SK-N-SH (cell line): ENCODE results near the gene ERC2. TPM values are rescaled to one million over a fixed set of nuclear protein-coding genes. Genes with fewer than 3 reads are reported as not detected.

Experiments
- CTCF ChIA-PET: fragments of 300-600, 350-600 bp; formaldehyde crosslinking; extraction: SDS; loops from one replicate; lab custom pipeline; 2021; lab: Yijun Ruan, JAX
- POLR2A ChIA-PET: fragments of 350-600 bp; sonication (Branson Sonifier 250); formaldehyde crosslinking; extraction: SDS; loops from one replicate; lab custom pipeline; 2020; ENCODE audit warnings: antibody characterized with exemption, inconsistent platforms; lab: Yijun Ruan, JAX
- DNase-seq: peaks from one replicate; pipeline ENCODE4 v3.0.0; 2012
- H2AFZ ChIP-seq: fragments of 200-600 bp; sonication (generic); 2 replicates; pipeline ENCODE4 v1.8.1; 2016; ENCODE audit warnings: antibody characterized with exemption, mild to moderate bottlenecking, low read depth
- H3F3A ChIP-seq: fragments of 200-600 bp; sonication (generic); replicated peaks from 2 replicates; pipeline ENCODE3; 2016; ENCODE audit warnings: antibody characterized with exemption, mild to moderate bottlenecking; ENCODE audit not compliant: insufficient read depth
- H3K27ac ChIP-seq, 2 experiments: fragments of 200-500 bp in 1 of 2; fragments of 200-600 bp in 1 of 2; sonication (Bioruptor generic) in 1 of 2; sonication (generic), shearing (Covaris generic) in 1 of 2; 2 replicates each; pipeline versions ENCODE4 v1.5.1 to v1.6.1; 2014 to 2016; ENCODE audit warnings: low read depth in 2 of 2, inconsistent platforms in 1 of 2, low read length in 1 of 2, mild to moderate bottlenecking in 1 of 2, mixed read lengths in 1 of 2
- H3K27me3 ChIP-seq: fragments of 200-600 bp; sonication (generic), shearing (Covaris generic); 2 replicates; pipeline ENCODE4 v1.6.1; 2016; ENCODE audit warnings: mixed run types; ENCODE audit not compliant: insufficient read depth
- H3K36me3 ChIP-seq, 2 experiments: fragments of 200-500 bp in 1 of 2; fragments of 200-600 bp in 1 of 2; sonication (Bioruptor generic) in 1 of 2; sonication (generic) in 1 of 2; replicated peaks in 1 of 2; 2 replicates each; pipeline versions ENCODE3 to v1.5.1; 2014 to 2016; ENCODE audit warnings: low read length in 1 of 2, mild to moderate bottlenecking in 1 of 2; ENCODE audit not compliant: insufficient read depth in 2 of 2, control insufficient read depth in 1 of 2
- H3K4me1 ChIP-seq, 2 experiments: fragments of 200-500 bp in 1 of 2; fragments of 200-600 bp in 1 of 2; sonication (Bioruptor generic) in 1 of 2; sonication (generic), shearing (Covaris generic) in 1 of 2; 2 replicates each; pipeline versions ENCODE4 v1.5.1 to v1.6.1; 2014 to 2016; ENCODE audit warnings: low read depth in 1 of 2, low read length in 1 of 2, mixed run types in 1 of 2; ENCODE audit not compliant: insufficient read depth in 2 of 2, control insufficient read depth in 1 of 2
- H3K4me2 ChIP-seq: fragments of 200-600 bp; sonication (generic), shearing (Covaris generic); 2 replicates; pipeline ENCODE4 v1.6.1; 2017; ENCODE audit warnings: mixed run types
- H3K4me3 ChIP-seq, 2 experiments: fragments of 200-500 bp in 1 of 2; fragments of 200-600 bp in 1 of 2; sonication (Bioruptor generic) in 1 of 2; sonication (generic), shearing (Covaris generic) in 1 of 2; 2 replicates each; pipeline versions ENCODE4 v1.5.1 to v1.8.1; 2014 to 2016; ENCODE audit warnings: low read depth in 2 of 2, inconsistent platforms in 1 of 2, low read length in 1 of 2, mild to moderate bottlenecking in 1 of 2, mixed read lengths in 1 of 2, moderate library complexity in 1 of 2
- H3K79me2 ChIP-seq: fragments of 200-600 bp; sonication (generic); 2 replicates; pipeline ENCODE4 v1.8.1; 2017; ENCODE audit warnings: mild to moderate bottlenecking; ENCODE audit not compliant: insufficient read depth
- H3K9ac ChIP-seq: fragments of 200-600 bp; sonication (generic); 2 replicates; pipeline ENCODE4 v1.6.1; 2017; ENCODE audit warnings: mixed run types
- H3K9me2 ChIP-seq: fragments of 200-600 bp; sonication (generic); 2 replicates; pipeline ENCODE4 v1.6.1; 2017; ENCODE audit warnings: mixed run types
- H3K9me3 ChIP-seq: fragments of 200-600 bp; sonication (generic); 2 replicates; pipeline ENCODE4 v1.6.1; 2017; ENCODE audit warnings: mixed run types, mild to moderate bottlenecking, moderate library complexity
- H4K20me1 ChIP-seq: fragments of 200-600 bp; sonication (generic); 2 replicates; pipeline ENCODE4 v1.6.1; 2017; ENCODE audit warnings: mild to moderate bottlenecking, mixed run types; ENCODE audit not compliant: insufficient read depth
- EP300 ChIP-seq, 2 experiments: IDR thresholded peaks; 2 replicates each; pipeline versions ENCODE4 v1.4.0 to v1.6.1; 2012; ENCODE audit warnings: borderline replicate concordance in 1 of 2, low read depth in 1 of 2, low read length in 1 of 2
- EZH2phosphoT487 ChIP-seq: fragments of 200-600 bp; sonication (generic); IDR thresholded peaks from 2 replicates; pipeline ENCODE4 v1.6.1; 2017; ENCODE audit warnings: low read depth, mixed run types, mild to moderate bottlenecking, antibody characterized with exemption, moderate library complexity, borderline replicate concordance
- FOSL2 ChIP-seq: IDR thresholded peaks from 2 replicates; pipeline ENCODE4 v1.4.0; 2012; ENCODE audit warnings: low read depth, mild to moderate bottlenecking, moderate library complexity, borderline replicate concordance
- FOXJ3 ChIP-seq: sonication (generic); formaldehyde crosslinking; IDR thresholded peaks from 2 replicates; pipeline ENCODE4 v1.5.1; 2020; ENCODE audit warnings: mild to moderate bottlenecking, missing genetic modification reagents
- FOXM1 ChIP-seq: IDR thresholded peaks from 2 replicates; pipeline ENCODE4 v1.4.0; 2012; ENCODE audit warnings: low read depth, mild to moderate bottlenecking
- GATA2 ChIP-seq: sonication (generic); formaldehyde crosslinking; IDR thresholded peaks from 2 replicates; pipeline ENCODE4 v1.5.0; 2020; ENCODE audit warnings: mild to moderate bottlenecking, missing genetic modification reagents
- MEF2A ChIP-seq: IDR thresholded peaks from 2 replicates; pipeline ENCODE4 v1.4.0; 2012; ENCODE audit warnings: low read depth, borderline replicate concordance
- NFIC ChIP-seq: IDR thresholded peaks from 2 replicates; pipeline ENCODE4 v1.4.0; 2012; ENCODE audit warnings: borderline replicate concordance
- POLR2AphosphoS5 ChIP-seq: IDR thresholded peaks from 2 replicates; pipeline ENCODE4 v1.6.1; 2012; ENCODE audit warnings: low read depth, low read length
- RAD21 ChIP-seq: IDR thresholded peaks from 2 replicates; pipeline ENCODE4 v1.6.1; 2012; ENCODE audit warnings: mild to moderate bottlenecking, low read length
- RCOR1 ChIP-seq: fragments of 150-350 bp; IDR thresholded peaks from 2 replicates; pipeline ENCODE4 v1.6.1; 2017; ENCODE audit warnings: antibody characterized with exemption, low read length
- RFX5 ChIP-seq: IDR thresholded peaks from 2 replicates; pipeline ENCODE4 v1.6.1; 2012; ENCODE audit warnings: mild to moderate bottlenecking, improper control_type of control experiment, low read length
- RXRA ChIP-seq: IDR thresholded peaks from 2 replicates; pipeline ENCODE4 v1.4.0; 2012; ENCODE audit warnings: low read depth, mild to moderate bottlenecking, borderline replicate concordance
- SIN3A ChIP-seq: IDR thresholded peaks from 2 replicates; pipeline ENCODE4 v1.6.1; 2012; ENCODE audit warnings: low read depth, mild to moderate bottlenecking, low read length, moderate library complexity, borderline replicate concordance
- YY1 ChIP-seq: IDR thresholded peaks from 2 replicates; pipeline ENCODE4 v1.4.0; 2012; ENCODE audit warnings: low read depth, mild to moderate bottlenecking
- WGBS: methylation state at CpG from one replicate; pipeline ENCODE4 v1.1.6; 2017; ENCODE audit warnings: low lambda C conversion rate; 5-methylcytosine and 5-hydroxymethylcytosine counted together
- polyA plus RNA-seq, 3 experiments: library from polyadenylated mRNA; depleted of rRNA; stranded (reverse); fragments of >200 nt; gene quantifications; 2 replicates each; pipeline ENCODE4 v1.2.3, GENCODE V29; 2012
- TF ChIP-seq, protein P1 (sequence below): IDR thresholded peaks from 2 replicates; pipeline ENCODE4 v1.4.0; 2012; ENCODE audit warnings: low read depth, borderline replicate concordance
- TF ChIP-seq, protein P2 (sequence below): IDR thresholded peaks from 2 replicates; pipeline ENCODE4; 2012
- TF ChIP-seq, protein P3 (sequence below): fragments of 200-600 bp; sonication (generic); IDR thresholded peaks from 2 replicates; pipeline ENCODE4 v1.6.1; 2017; ENCODE audit warnings: antibody characterized with exemption, mild to moderate bottlenecking, moderate library complexity
- TF ChIP-seq, protein P4 (sequence below): IDR thresholded peaks from 2 replicates; pipeline ENCODE4 v1.4.0; 2012; ENCODE audit warnings: low read depth, borderline replicate concordance

The ERC2 gene
- polyA plus RNA-seq, 1 of the 3 experiments (the other 2 are of a cell fraction), result 1.6 TPM

DNA sequence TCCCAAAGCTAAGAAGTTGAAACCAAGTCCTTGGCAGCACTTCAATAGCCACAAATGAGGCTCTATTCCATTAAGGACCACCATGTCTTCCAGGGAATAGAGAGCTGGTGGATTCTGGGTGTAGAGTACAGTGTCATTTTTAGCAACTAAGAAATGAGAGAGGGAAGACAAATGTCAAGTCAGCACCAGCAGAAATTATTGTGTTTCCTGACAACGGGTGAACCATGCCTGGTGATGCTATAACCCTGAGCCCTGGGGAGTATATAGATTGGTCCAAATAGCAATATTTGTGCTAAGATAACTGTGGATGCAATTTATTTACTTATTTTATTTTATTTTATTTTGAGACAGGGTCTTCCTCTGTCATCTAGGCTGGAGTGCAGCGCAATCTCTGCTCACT, 675.5 kb downstream of the ERC2 start:
- 91% methylated on average over 2 of the region's 2 CpGs for WGBS
- no peak overlapping the region for H3K27ac ChIP-seq
- H3F3A ChIP-seq, result no peaks in the 10 kb centered on the region
- peaks cover 0 to 4% of the 10 kb centered on the region in 2 experiments; a peak in 1 of 4 replicates for H3K4me1 ChIP-seq
- H3K9me3 ChIP-seq, result no peaks in the 10 kb centered on the region
- POLR2A ChIA-PET, result no interaction called here
- H4K20me1 ChIP-seq, result no peaks in the 10 kb centered on the region
- TF ChIP-seq RAD21 (no peak), EP300 (IDR thresholded peaks at IDR 0.05; ENCODE audit: borderline replicate concordance in 1 of 2, low read depth in 1 of 2, low read length in 1 of 2) (no peak), FOSL2 (no peak), RXRA (no peak), FOXM1 (no peak), YY1 (no peak), RCOR1 (no peak), FOXJ3 (no peak), MEF2A (no peak), EZH2phosphoT487 (no peak), POLR2AphosphoS5 (no peak), RFX5 (no peak), NFIC (no peak), SIN3A (no peak), GATA2 (CRISPR knock-in tag) (no peak)
- TF ChIP-seq, protein P1, sequence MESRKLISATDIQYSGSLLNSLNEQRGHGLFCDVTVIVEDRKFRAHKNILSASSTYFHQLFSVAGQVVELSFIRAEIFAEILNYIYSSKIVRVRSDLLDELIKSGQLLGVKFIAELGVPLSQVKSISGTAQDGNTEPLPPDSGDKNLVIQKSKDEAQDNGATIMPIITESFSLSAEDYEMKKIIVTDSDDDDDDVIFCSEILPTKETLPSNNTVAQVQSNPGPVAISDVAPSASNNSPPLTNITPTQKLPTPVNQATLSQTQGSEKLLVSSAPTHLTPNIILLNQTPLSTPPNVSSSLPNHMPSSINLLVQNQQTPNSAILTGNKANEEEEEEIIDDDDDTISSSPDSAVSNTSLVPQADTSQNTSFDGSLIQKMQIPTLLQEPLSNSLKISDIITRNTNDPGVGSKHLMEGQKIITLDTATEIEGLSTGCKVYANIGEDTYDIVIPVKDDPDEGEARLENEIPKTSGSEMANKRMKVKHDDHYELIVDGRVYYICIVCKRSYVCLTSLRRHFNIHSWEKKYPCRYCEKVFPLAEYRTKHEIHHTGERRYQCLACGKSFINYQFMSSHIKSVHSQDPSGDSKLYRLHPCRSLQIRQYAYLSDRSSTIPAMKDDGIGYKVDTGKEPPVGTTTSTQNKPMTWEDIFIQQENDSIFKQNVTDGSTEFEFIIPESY, result no peak
- TF ChIP-seq, protein P2, sequence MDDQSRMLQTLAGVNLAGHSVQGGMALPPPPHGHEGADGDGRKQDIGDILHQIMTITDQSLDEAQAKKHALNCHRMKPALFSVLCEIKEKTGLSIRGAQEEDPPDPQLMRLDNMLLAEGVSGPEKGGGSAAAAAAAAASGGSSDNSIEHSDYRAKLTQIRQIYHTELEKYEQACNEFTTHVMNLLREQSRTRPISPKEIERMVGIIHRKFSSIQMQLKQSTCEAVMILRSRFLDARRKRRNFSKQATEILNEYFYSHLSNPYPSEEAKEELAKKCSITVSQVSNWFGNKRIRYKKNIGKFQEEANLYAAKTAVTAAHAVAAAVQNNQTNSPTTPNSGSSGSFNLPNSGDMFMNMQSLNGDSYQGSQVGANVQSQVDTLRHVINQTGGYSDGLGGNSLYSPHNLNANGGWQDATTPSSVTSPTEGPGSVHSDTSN, result no peak
- TF ChIP-seq, protein P3, sequence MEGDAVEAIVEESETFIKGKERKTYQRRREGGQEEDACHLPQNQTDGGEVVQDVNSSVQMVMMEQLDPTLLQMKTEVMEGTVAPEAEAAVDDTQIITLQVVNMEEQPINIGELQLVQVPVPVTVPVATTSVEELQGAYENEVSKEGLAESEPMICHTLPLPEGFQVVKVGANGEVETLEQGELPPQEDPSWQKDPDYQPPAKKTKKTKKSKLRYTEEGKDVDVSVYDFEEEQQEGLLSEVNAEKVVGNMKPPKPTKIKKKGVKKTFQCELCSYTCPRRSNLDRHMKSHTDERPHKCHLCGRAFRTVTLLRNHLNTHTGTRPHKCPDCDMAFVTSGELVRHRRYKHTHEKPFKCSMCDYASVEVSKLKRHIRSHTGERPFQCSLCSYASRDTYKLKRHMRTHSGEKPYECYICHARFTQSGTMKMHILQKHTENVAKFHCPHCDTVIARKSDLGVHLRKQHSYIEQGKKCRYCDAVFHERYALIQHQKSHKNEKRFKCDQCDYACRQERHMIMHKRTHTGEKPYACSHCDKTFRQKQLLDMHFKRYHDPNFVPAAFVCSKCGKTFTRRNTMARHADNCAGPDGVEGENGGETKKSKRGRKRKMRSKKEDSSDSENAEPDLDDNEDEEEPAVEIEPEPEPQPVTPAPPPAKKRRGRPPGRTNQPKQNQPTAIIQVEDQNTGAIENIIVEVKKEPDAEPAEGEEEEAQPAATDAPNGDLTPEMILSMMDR, result no peak
- TF ChIP-seq, protein P4, sequence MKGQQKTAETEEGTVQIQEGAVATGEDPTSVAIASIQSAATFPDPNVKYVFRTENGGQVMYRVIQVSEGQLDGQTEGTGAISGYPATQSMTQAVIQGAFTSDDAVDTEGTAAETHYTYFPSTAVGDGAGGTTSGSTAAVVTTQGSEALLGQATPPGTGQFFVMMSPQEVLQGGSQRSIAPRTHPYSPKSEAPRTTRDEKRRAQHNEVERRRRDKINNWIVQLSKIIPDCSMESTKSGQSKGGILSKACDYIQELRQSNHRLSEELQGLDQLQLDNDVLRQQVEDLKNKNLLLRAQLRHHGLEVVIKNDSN, result no peak
- CTCF ChIA-PET, result interaction anchor here (1.0 kb wide), 1 partner anchor 459 kb away, joined by 3 read pairs; no protein-coding TSS in a partner anchor
- no peak for DNase-seq
- no peak overlapping the region for H2AFZ ChIP-seq
- no peak overlapping the region for H3K4me3 ChIP-seq
- H3K9me2 ChIP-seq, result no peaks in the 10 kb centered on the region
- no peak overlapping the region for H3K4me2 ChIP-seq
- no peak overlapping the region for H3K9ac ChIP-seq
- H3K27me3 ChIP-seq, result no peaks in the 10 kb centered on the region
- H3K36me3 ChIP-seq, result no peaks in the 10 kb centered on the region
- no peaks in the 10 kb centered on the region for H3K79me2 ChIP-seq
